HG03439 (cell line): ENCODE data around the gene ATOH7.
"Not testable (repeated sequence)": the region's sequence is repeated elsewhere in the genome, so short reads cannot be mapped to it uniquely, and the experiment has no call there.

Experiments
- ATAC-seq: cut with Tn5 transposase; IDR thresholded peaks from one replicate; pipeline ENCODE4 v1.9.1; 2021; ENCODE audit warnings: mild to moderate bottlenecking, moderate library complexity; ENCODE audit not compliant: unreplicated experiment

ATOH7 gene

DNA sequence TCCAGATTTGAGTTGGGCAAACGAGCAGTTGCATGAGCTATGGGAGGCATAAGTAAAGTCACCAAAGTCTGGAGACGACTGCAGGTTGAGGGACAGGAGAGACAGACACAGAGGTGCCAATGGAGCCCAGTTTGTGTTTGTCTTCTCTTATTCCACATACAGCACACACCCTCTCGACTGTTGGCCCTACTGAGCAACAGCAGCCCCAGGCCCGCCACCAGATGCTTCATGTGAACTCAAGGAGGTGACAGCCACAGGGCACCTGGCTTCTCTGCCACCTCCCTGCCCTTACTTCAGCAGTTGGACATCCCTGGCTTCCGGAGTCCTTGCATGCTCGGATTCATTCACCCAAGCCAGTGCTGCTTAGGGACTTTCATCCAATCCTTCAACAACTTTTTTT, 6.5 kb upstream of the ATOH7 start:
- ATAC-seq, result no peak

DNA sequence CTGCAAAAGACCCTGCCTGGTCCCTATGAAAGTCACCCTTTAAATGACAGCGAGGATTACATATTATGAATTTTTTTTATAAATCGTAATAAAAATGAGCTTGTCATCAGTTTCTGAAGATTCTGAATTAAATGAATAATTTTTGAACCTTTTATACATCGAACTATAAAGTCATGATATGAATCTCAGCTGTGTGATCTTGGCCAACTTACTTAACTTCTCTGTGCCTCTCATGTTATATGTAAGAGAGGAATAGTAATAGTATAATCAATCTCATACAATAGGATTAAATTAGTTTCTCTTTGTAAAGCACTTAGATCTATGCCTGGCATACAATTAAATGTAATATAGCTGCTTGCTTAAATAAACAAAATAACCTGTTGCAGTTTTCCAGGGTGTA, 5.3 kb upstream of the ATOH7 start:
- no peak for ATAC-seq

DNA sequence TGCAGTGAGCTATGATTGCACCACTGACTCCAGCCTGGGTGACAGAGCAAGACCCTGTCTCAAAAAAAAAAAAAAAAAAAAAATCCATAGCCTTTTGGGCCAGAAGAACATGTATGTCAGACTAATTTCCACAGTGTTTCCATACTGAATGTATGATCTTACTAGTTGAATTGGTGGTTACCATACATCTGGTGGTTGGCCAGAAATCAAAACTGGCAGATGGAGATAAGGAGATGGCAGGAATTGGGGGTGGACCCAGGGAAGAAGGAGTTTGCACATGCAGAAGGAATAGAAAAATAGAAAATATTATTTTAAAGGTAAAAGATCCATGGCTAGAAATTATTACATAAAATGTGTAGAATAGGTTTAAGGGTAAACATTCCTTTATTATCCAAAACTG, 3.7 kb upstream of the ATOH7 start:
- no peak for ATAC-seq

DNA sequence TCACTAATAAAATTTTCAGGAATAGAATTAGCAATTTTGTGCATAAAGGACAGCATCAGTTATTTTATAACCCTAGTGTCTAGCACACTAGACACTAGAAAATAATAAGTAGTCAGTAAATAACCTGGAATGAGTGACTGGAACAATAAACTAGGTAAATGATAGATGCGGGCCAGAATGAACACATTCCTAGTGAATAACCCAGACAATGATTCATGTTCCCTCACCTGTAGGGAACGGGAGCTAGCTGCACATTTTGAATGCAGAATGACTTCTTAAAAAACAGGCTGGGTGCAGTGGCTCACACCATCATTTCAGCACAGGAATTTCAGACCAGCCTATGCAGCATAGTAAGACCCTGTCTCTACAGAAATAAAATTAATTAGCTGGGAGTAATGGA, 3.2 kb upstream of the ATOH7 start:
- ATAC-seq, result no peak

- no peak for ATAC-seq
These were observed 1.1 kb upstream of the ATOH7 start for GRCh38 chr10:68233046-68233445.

DNA sequence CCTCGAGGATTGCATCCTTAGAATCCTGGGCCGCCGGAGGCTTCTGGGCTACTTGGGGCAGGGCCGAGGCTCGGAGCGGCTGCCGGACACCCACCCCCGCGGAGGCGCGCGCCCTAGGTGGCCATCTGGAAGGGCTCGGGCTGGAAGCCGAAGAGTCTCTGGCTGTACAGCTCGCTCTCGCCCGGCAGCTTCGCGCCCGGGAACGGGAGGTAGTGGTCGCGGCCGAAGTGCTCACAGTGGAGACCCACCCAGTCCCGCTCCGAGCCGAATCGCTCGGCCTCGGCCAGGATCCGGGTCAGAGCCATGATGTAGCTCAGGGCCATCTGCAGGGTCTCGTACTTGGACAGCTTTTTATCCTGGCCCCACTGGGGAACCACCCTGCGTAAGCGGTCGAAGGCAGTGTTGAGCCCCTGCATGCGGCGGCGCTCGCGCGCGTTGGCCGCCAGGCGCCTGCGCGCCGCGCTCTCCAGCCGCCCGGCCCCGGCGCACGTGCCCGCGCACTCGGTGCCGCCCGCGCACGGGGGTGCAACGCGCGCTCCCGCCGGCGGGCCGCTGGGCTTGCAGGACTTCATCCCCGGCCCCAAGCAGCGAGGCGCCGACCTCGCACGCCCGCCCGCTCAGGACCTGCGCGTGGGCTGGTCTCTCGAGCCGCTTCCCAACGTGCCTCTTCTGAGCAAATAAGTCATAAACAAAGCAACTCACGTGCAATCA, 652 bp downstream of the ATOH7 start:
- ATAC-seq, result peak; percentile 94

DNA sequence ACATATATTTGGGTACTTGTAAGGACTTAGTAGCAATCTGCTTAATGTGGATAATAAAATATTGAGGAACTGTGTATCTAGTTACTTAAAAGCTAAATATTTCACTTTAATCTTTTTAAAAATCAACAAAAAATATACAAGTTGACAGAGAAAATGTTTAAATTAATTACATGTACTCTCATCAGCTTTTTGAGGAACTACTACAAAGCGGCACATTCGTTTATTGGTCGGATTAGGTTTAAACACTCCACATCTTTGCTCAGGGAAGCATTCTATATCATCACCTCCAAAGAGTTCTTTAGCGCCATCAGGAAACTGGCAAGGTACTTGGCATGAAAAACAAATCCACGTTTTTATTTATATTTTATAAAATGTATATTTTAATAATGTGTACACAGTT, 1.6 kb downstream of the ATOH7 start:
- no peak for ATAC-seq

DNA sequence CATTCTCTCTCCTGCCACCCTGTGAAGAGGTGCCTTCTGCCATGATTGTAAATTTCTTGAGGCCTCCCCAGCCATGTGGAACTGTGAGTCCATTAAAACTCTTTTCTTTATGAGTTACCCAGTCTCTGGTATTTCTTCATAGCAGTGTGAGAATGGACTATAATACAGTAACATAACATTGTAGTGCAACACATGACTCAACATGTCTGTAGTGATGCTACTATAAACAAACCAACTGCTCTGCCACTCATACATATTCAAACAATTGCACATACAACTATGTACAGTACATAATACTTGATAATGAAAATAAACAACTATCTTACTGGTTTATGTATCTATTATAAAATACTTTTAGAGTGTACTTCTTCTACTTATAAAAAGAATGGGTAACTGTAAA, 7.1 kb downstream of the ATOH7 start:
- ATAC-seq, result no peak

DNA sequence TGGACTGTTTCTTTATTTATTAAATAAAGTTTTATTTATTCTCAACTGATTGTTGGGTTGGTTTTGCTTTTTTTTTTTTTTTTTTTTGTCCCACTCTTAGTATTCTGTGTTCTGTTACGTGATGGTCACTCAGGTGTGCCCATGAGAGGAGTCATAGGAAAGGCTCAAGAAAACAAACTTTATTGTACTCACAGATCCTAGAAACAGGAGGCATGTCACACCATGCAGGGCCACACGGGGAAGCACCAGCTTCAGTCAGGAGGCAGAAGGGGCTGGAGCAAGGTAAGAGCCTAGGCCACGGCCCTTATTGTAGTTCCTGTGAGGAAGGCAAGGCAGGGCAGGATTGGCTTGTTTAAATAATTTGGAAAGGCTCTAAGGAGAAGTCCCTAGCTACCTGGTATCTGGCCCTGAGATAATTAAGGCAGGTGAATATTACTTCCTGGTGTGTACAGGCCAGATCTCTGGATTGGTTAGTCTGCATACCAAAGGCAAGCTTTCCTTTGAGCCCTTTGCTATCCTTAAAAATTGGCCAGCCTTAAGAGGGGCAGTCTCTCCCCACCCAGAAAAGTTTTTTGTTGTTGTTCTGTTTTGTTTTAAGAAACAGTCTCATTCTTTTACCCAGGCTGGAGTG, 8.3 kb downstream of the ATOH7 start:
- ATAC-seq, result no peak

DNA sequence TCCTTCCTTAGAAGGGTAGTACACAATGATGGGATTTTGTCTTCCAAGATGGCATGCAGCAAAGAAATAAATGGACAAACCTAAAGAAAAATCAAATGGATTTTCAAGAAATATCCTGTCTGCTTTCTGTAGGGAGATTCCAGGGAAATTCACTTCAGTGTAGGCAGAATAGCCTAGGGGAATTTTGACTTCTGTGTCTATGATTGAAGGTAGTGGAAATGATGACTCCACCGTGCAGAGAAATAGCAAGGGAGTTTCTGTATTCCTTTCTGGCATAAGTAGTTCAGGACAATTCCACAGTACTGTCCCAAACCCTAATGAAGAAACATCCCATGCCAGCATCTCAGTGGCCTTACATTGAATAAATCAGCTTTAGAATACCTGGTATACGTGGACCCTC, 9.5 kb downstream of the ATOH7 start:
- no peak for ATAC-seq

DNA sequence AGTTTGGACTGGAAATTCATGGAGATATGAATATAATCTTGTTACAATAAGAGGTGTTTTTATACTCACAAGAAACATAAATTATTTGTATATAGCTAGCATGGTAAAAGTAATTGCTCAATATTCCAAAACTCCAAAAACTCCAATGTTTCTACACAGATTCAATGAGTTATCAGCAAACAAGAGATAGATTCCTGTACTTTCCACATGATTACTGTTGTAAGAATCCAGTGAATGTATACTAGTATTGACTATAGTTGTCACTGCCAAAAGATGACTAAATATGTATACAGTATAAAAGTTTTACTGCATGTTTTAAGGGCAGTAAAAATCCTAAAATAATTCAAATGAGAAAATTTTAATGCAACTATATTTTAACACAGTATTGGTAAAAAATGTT, 10.7 kb downstream of the ATOH7 start:
- no peak for ATAC-seq

DNA sequence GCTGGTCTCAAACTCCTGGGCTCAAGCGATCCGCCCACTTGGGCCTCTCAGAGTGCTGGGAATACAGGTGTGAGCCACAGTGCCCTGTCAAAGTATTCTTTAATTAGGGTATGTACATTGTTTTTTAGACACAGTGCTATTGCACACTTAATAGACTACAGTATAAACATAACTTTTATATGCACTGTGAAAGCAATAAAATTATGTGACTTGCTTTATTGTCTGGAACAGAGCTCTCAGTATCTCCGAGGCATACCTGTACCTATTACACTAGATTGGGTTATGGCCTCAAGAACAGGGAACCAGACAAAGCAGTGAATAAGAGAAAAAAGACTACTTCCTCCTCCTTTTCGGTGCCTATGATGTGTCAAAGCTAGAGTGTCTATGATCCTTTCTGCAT, 13.1 kb downstream of the ATOH7 start:
- ATAC-seq, result no peak

GRCh38 chr10:68212721-68213352, 19.1 kb downstream of the ATOH7 start:
- ATAC-seq, result no peak

DNA sequence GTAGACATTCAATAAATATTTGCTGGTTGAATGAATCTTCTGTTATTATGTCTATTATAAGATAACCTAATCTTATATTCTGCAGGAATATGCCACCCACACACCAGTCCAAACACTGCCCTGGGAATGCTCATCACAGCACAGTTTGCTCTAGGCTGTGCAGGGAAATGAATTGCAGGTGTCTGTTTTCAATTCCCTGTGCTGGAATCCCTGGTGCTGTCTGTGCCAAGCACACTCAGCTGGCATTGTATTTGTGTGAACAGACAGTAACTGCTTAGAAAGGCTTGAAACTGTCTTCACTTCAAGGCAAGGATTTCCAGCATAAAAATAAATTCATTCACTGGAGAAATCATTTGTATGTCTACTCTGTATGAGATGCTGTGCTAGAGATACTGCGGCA, 20.2 kb downstream of the ATOH7 start:
- no peak for ATAC-seq

GRCh38 chr10:68208424-68209042, 23.4 kb downstream of the ATOH7 start:
- ATAC-seq, result no peak

DNA sequence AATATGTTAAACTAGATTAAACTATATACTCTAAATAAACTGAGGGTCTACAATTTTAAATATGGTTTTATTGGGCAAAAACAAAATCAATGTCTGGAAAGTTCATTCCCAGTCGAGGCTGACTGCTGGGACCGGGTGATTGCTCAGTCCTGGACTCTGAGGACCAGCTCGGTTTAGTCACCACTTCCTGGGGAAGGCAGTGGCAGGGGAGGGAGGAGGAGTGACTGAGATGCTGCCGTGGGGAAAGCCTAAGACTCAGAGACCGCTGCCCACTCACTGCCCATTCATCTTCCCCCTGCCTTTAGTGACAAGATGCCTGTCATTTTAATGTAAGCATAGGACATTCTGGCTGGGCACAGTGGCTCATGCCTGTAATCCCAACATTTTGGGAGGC, 29.0 kb downstream of the ATOH7 start:
- ATAC-seq, result no peak

DNA sequence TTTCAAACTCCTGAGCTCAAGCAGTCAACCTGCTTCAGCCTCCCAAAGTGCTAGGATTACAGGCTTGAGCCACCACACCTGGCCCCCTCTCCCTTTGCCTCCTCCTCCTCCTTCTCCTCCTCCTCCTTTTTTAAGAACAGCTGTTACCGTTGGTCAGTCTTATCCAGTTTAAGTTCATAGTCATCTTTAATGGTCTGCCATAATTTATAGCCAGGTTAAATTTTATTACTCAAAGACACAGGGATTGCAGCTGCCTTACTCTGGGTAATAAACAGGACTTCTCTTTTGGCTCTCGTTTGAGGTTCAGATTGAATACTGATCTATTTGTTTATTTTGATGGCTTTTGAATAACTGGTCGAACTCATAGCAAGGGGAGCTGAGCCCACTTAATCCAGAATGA, 35.2 kb downstream of the ATOH7 start:
- ATAC-seq, result no peak

GRCh38 chr10:68195776-68196175, 36.1 kb downstream of the ATOH7 start:
- ATAC-seq, result not testable (repeated sequence)

GRCh38 chr10:68194290-68194689, 37.6 kb downstream of the ATOH7 start:
- no peak for ATAC-seq

DNA sequence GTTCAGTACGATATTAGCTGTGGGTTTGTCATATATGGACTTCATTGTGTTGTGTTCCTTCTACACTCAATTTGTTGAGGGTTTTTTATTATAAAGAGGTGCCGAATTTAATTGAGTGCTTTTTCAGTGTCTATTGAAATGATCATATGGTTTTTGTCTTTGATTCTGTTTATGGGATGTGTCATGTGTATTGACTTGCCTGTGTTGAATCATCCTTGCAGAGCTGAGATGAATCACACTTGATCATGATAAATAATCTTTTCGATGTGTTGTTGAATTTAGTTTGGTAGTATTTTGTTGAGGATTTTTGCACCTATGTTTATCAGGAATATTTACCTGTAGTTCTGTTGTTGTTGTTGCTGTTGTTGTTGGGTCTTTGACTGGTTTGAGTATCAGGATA, 39.8 kb downstream of the ATOH7 start:
- no peak for ATAC-seq

DNA sequence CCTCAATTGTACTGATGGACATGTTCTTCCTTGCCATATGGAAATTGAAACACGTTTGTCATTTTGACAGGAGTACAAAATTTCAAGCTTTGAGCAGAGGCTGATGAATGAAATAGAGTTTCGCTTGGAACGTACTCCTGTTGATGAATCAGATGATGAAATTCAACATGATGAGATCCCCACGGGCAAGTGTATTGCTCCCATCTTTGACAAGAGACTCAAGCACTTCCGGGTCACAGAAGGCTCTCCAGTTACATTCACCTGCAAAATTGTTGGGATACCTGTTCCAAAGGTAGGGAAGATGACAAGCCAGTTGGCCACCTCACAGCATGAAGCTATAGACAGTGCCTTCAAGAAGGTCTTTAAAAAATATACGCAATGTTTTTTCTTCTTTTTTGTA, 43.1 kb downstream of the ATOH7 start:
- no peak for ATAC-seq

GRCh38 chr10:68185085-68185484, 46.8 kb downstream of the ATOH7 start:
- ATAC-seq, result no peak
